HG03378 (cell line): ENCODE results near the gene GMEB2.
A peak's percentile ranks its signal among the peaks of the same experiment; 100 is the strongest.
"Not testable (repeated sequence)": the region's sequence is repeated elsewhere in the genome, so short reads cannot be mapped to it uniquely, and the experiment has no call there.

Experiments
- ATAC-seq: cut with Tn5 transposase; IDR thresholded peaks from one replicate; pipeline ENCODE4 v1.9.1; 2021; ENCODE audit warnings: mild to moderate bottlenecking, moderate library complexity; ENCODE audit not compliant: unreplicated experiment

The GMEB2 gene

GRCh38 chr20:63640686-63641085, 13.8 kb upstream of the GMEB2 start:
- ATAC-seq = not testable (repeated sequence)

- ATAC-seq = no peak
Measured at GRCh38 chr20:63640086-63640485, 13.2 kb upstream of the GMEB2 start.

- ATAC-seq = no peak
Measured at GRCh38 chr20:63639093-63639975, 12.4 kb upstream of the GMEB2 start.

GRCh38 chr20:63636752-63637628, 10.1 kb upstream of the GMEB2 start:
- no peak for ATAC-seq

- peak; percentile 56 for ATAC-seq
Measured at GRCh38 chr20:63635431-63636141, 8.7 kb upstream of the GMEB2 start.

- ATAC-seq = no peak
Measured at GRCh38 chr20:63633732-63634131, 6.8 kb upstream of the GMEB2 start.

GRCh38 chr20:63631426-63631825, 4.5 kb upstream of the GMEB2 start:
- not testable (repeated sequence) for ATAC-seq

- not testable (repeated sequence) for ATAC-seq
Measured at GRCh38 chr20:63630956-63631355, 4.1 kb upstream of the GMEB2 start.

- no peak for ATAC-seq
Measured at GRCh38 chr20:63628246-63628975, 1.5 kb upstream of the GMEB2 start.

GRCh38 chr20:63627751-63628245, 897 bp upstream of the GMEB2 start:
- ATAC-seq = no peak

- ATAC-seq = peak; percentile 56
Measured at GRCh38 chr20:63627129-63627750, 339 bp upstream of the GMEB2 start.

GRCh38 chr20:63625771-63626423, 1.0 kb downstream of the GMEB2 start:
- ATAC-seq = no peak

GRCh38 chr20:63624486-63624885, 2.4 kb downstream of the GMEB2 start:
- ATAC-seq = no peak

- no peak for ATAC-seq
Measured at GRCh38 chr20:63622732-63623131, 4.2 kb downstream of the GMEB2 start.

GRCh38 chr20:63622096-63622495, 4.8 kb downstream of the GMEB2 start:
- no peak for ATAC-seq

- no peak for ATAC-seq
Measured at GRCh38 chr20:63620991-63621390, 5.9 kb downstream of the GMEB2 start.

- no peak for ATAC-seq
Measured at GRCh38 chr20:63619505-63619904, 7.4 kb downstream of the GMEB2 start.

- no peak for ATAC-seq
Measured at GRCh38 chr20:63619086-63619485, 7.8 kb downstream of the GMEB2 start.

- no peak for ATAC-seq
Measured at GRCh38 chr20:63618291-63618980, 8.5 kb downstream of the GMEB2 start.
